Endodermal cell (in vitro differentiated cells): ENCODE results near the gene PTRH1. TPM values are rescaled to one million over a fixed set of nuclear protein-coding genes. Genes with fewer than 3 reads are reported as not detected.

ENCODE experiments used
- DNase-seq: peaks from one replicate; pipeline ENCODE4 v3.0.0-alpha.2; 2017
- H3K27ac ChIP-seq: 2 replicates; pipeline ENCODE4 v1.5.1; 2013; ENCODE audit warnings: mild to moderate bottlenecking, low read depth, low read length, moderate library complexity
- H3K27me3 ChIP-seq: 2 replicates; pipeline ENCODE4 v1.6.1; 2013; ENCODE audit warnings: mild to moderate bottlenecking, low read length, moderate library complexity; ENCODE audit not compliant: insufficient read depth, control insufficient read depth, poor library complexity, severe bottlenecking
- H3K36me3 ChIP-seq: 2 replicates; pipeline ENCODE4 v1.7.0; 2013; ENCODE audit warnings: mild to moderate bottlenecking, low read length, moderate library complexity; ENCODE audit not compliant: control insufficient read depth, insufficient read depth
- H3K4me1 ChIP-seq: one replicate; pipeline ENCODE4 v1.7.0; 2013; ENCODE audit warnings: low read length; ENCODE audit not compliant: control insufficient read depth, insufficient read depth
- H3K4me3 ChIP-seq: 2 replicates; pipeline ENCODE4 v1.5.1; 2013; ENCODE audit warnings: mild to moderate bottlenecking, low read length, moderate library complexity
- H3K9ac ChIP-seq: 2 replicates; pipeline ENCODE4 v1.6.1; 2013; ENCODE audit warnings: mild to moderate bottlenecking, low read length, moderate library complexity; ENCODE audit not compliant: poor library complexity, severe bottlenecking; ENCODE audit errors: extremely low read depth
- H3K9me3 ChIP-seq: 2 replicates; pipeline ENCODE4 v1.6.1; 2013; ENCODE audit warnings: mild to moderate bottlenecking, low read length, moderate library complexity; ENCODE audit not compliant: control insufficient read depth
- H3K27ac Mint-ChIP-seq: 2 replicates; pipeline ENCODE4 v1.8.0; 2020; ENCODE audit warnings: mixed read lengths
- H3K27me3 Mint-ChIP-seq: 2 replicates; pipeline ENCODE4 v1.8.0; 2021; ENCODE audit warnings: mild to moderate bottlenecking, mixed read lengths; ENCODE audit not compliant: insufficient read depth
- H3K36me3 Mint-ChIP-seq: 2 replicates; pipeline ENCODE4 v1.8.0; 2020; ENCODE audit warnings: low read depth, mixed read lengths
- H3K4me1 Mint-ChIP-seq: 2 replicates; pipeline ENCODE4 v1.8.0; 2020; ENCODE audit warnings: mixed read lengths
- H3K4me3 Mint-ChIP-seq: 2 replicates; pipeline ENCODE4 v1.8.0; 2020; ENCODE audit warnings: mild to moderate bottlenecking, moderate library complexity, mixed read lengths
- H3K9me3 Mint-ChIP-seq: 2 replicates; pipeline ENCODE4 v1.8.0; 2020; ENCODE audit warnings: mild to moderate bottlenecking, mixed read lengths
- WGBS, 2 experiments: methylation state at CpG; one replicate each; pipeline versions ENCODE4 v1.1.5 to v1.1.7; 2013; ENCODE audit warnings: missing lambda C conversion rate in 2 of 2, mixed read lengths in 1 of 2; ENCODE audit not compliant: insufficient coverage in 1 of 2, insufficient read length in 1 of 2; 5-methylcytosine and 5-hydroxymethylcytosine counted together
- total RNA-seq, 2 donors: library from RNA; stranded (reverse); fragmentation: NEBNext Ultra II Directional in 1 of 2; extraction: Animal tissue kit (Norgen Biotek cat#: 25700) in 1 of 2; gene quantifications; 2 replicates in 1 of 2; 3 replicates in 1 of 2; pipeline ENCODE4 v1.2.1, GENCODE V29; 2021
- TF ChIP-seq, protein P1 (sequence below): fragments of 200-600 bp; sonication (generic); conservative IDR thresholded peaks from 2 replicates; pipeline ENCODE4 v1.5.0; 2021; ENCODE audit warnings: antibody characterized with exemption, mild to moderate bottlenecking

Gene PTRH1
- total RNA-seq, 2 donors from 2014 or later: 15.2 to 18.7 TPM

- no peaks in the 10 kb centered on the region for H3K9me3 Mint-ChIP-seq
- Histone ChIP-seq H3K4me1 (no peaks in the 10 kb centered on the region), H3K27me3 (no peaks in the 10 kb centered on the region), H3K9me3 (no peaks in the 10 kb centered on the region), H3K4me3 (no peak overlapping the region), H3K9ac (no peak overlapping the region), H3K27ac (no peak overlapping the region), H3K36me3 (no peaks in the 10 kb centered on the region)
- no peaks in the 10 kb centered on the region for H3K4me1 Mint-ChIP-seq
- 90 to 92% methylated on average over 14 to 16 of the region's 16 CpGs for WGBS, 2 experiments
- TF ChIP-seq, protein P1, sequence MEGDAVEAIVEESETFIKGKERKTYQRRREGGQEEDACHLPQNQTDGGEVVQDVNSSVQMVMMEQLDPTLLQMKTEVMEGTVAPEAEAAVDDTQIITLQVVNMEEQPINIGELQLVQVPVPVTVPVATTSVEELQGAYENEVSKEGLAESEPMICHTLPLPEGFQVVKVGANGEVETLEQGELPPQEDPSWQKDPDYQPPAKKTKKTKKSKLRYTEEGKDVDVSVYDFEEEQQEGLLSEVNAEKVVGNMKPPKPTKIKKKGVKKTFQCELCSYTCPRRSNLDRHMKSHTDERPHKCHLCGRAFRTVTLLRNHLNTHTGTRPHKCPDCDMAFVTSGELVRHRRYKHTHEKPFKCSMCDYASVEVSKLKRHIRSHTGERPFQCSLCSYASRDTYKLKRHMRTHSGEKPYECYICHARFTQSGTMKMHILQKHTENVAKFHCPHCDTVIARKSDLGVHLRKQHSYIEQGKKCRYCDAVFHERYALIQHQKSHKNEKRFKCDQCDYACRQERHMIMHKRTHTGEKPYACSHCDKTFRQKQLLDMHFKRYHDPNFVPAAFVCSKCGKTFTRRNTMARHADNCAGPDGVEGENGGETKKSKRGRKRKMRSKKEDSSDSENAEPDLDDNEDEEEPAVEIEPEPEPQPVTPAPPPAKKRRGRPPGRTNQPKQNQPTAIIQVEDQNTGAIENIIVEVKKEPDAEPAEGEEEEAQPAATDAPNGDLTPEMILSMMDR: no peak
- H3K27me3 Mint-ChIP-seq: no peaks in the 10 kb centered on the region
- DNase-seq: no peak
- no peak overlapping the region for H3K4me3 Mint-ChIP-seq
- H3K36me3 Mint-ChIP-seq: no peaks in the 10 kb centered on the region
- H3K27ac Mint-ChIP-seq: no peak overlapping the region
Measured at GRCh38 chr9:127731938-127732337, 16.5 kb upstream of the PTRH1 start.

DNA sequence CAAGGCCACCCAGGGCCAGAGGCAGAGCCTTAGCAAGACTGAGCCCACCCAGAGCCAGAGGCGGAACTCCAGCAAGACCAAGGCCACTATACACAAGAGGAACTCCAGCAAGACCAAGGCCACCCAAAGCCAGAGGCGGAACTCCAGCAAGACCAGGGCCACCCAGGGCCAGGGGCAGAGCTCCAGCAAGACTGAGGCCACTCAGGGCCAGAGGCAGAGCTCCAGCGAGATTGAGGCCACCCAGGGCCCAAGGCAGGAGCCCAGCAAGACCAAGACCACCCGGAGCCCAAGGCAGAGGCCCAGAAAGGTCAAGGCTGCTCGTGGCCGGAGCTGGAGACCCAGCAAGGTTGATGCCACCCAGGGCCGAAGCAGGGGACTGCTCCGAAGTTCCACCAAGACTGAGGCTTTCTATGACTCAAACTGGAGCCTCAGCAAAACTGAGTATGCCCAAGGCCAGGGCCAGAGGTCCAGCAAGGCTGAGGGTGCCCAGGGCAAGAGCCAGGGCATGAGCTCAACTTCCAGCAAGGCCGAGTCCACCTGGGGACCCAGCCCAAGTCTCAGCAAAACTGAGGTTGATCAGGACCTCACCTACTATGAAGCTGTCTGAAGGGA is 15.4 kb upstream of the PTRH1 start:
- no peaks in the 10 kb centered on the region for H3K9me3 ChIP-seq
- H3K27ac Mint-ChIP-seq: no peak overlapping the region
- no peak overlapping the region for H3K4me3 ChIP-seq
- H3K27me3 Mint-ChIP-seq: no peaks in the 10 kb centered on the region
- no peaks in the 10 kb centered on the region for H3K36me3 Mint-ChIP-seq
- no peaks in the 10 kb centered on the region for H3K4me1 ChIP-seq
- H3K27ac ChIP-seq: no peak overlapping the region
- no peak overlapping the region for H3K9ac ChIP-seq
- no peaks in the 10 kb centered on the region for H3K4me1 Mint-ChIP-seq
- no peaks in the 10 kb centered on the region for H3K9me3 Mint-ChIP-seq
- H3K27me3 ChIP-seq: no peaks in the 10 kb centered on the region
- DNase-seq: no peak
- TF ChIP-seq, protein P1: no peak
- no peaks in the 10 kb centered on the region for H3K36me3 ChIP-seq
- 86 to 89% methylated on average over 4 to 9 of the region's 9 CpGs for WGBS, 2 experiments
- H3K4me3 Mint-ChIP-seq: no peak overlapping the region

- no peak overlapping the region for H3K27ac ChIP-seq
- Mint-ChIP-seq H3K9me3 (no peaks in the 10 kb centered on the region), H3K27ac (no peak overlapping the region), H3K27me3 (no peaks in the 10 kb centered on the region), H3K36me3 (no peaks in the 10 kb centered on the region), H3K4me3 (no peak overlapping the region), H3K4me1 (no peaks in the 10 kb centered on the region)
- H3K9ac ChIP-seq: no peak overlapping the region
- TF ChIP-seq, protein P1: no peak
- no peaks in the 10 kb centered on the region for H3K27me3 ChIP-seq
- no peaks in the 10 kb centered on the region for H3K36me3 ChIP-seq
- 81 to 93% methylated on average over 5 to 9 of the region's 9 CpGs for WGBS, 2 experiments
- H3K4me1 ChIP-seq: no peaks in the 10 kb centered on the region
- no peak overlapping the region for H3K4me3 ChIP-seq
- no peaks in the 10 kb centered on the region for H3K9me3 ChIP-seq
- DNase-seq: no peak
Measured at GRCh38 chr9:127730262-127730661, 14.8 kb upstream of the PTRH1 start.
